ENCODE results near the gene ZNF605.
A peak's percentile ranks its signal among the peaks of the same experiment; 100 is the strongest.
"Not testable (repeated sequence)": the region's sequence is repeated elsewhere in the genome, so short reads cannot be mapped to it uniquely, and the experiment has no call there.

The ZNF605 gene

DNA sequence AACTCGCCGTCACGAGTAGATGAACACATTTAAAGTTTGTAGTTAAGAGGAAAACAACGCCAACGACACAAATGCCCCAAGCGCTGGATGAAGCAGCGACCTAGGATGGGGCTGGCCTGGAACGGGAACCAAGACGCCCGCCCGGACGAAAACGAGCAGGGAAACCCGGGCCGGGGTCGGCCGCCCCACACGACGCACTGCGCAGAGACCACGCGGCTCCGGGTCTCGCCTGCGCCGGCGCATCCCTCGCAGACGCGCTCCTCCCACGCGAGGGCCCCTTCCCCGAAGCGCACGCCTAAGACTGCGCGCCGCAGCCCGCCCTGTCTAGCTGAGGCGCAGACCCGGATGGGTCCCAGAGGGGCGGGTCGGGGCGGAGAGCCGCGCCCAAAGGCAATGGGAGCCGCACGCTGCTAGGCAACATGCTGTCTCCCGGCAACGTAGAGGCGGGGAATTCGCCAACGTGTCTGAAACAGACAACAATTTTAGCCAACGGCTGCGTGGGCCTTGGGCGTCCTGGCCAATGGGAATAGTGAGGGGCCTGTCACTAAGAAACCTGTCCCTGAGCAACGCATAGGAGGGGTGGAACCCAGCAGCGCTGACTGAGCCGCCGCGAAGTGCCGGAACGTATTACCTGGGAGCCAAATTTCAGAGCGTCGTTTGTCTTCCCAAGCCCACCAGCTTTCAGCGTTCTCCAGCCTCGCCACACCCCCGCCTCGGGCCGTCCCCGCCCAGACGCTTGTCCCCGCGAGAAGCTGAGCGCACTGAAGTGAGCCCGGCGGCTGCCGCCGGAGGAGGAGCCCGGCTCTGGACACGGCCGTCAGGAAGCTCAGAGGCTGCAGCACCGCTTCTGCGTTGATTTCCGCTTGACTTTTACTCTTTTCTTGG, 47.7 kb downstream of the ZNF605 start:
- peak; percentile 84 to 86 for DNase-seq (ENCODE audit: low read depth in 2 of 2)

DNA sequence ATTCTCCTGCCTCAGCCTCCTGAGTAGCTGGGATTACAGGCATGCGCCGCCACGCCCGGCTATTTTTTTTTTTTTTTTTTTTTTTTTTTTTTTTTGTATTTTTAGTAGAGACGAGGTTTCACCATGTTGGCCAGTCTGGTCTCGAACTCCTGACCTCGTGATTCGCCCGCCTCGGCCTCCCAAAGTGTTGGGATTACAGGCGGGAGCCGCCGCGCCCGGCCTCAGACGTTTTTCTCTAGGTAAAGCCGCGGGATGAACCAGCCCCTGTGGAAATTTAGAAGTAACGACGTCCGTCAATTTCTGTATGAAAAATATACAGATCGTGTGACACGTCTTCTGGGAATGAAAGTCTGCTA, 48.3 kb downstream of the ZNF605 start:
- DNase-seq (ENCODE audit: low read depth in 2 of 2), result not testable (repeated sequence)

DNA sequence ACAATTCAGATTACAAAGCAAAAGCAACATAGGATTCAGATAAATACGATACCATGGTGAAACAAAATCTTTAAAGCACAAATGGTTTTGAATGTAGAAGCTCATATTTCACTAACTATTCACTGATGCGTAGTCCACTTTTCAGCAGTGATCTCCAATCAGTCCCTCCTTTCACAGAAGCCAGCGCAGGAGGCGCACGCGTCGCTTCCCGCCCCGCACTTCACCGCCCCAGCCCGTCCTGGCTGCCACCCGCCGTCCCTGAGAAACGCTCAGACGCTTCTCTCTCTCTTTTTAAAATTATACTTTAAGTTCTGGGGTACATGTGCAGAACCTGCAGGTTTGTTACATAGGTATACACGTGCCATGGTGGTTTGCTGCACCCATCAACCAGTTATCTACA, 48.9 kb downstream of the ZNF605 start:
- DNase-seq (ENCODE audit: low read depth in 2 of 2), result no peak

DNA sequence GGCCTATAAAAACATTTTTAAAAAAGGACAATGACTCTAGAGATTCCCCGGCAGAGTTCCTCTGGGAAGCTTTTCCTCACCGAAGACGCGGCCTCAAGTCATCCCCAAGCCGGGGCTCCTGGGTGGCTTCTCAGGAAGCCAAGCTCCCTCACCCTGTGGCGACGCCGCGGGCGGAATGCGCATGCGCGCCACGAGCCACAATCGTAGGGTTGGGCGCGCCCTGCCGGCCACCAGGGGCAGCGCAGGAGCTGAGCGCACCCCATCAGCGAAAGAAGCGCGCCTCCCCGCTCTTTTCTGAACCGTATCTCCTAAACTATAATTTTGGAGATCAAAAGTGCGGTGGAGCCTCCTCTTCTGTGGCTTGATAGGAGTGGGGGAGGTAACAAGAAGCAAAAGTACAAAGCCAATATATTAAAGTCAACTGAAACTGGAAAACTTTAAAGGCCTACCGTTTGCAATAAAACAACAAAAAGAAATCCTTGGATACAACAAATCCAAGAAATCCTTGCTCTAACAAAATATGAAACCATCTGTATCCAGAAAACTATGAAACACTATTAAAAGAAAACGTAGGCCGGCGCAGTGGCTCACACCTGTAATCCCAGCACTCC, 51.3 kb downstream of the ZNF605 start:
- DNase-seq (ENCODE audit: low read depth in 2 of 2), result peak; percentile 80 to 85

DNA sequence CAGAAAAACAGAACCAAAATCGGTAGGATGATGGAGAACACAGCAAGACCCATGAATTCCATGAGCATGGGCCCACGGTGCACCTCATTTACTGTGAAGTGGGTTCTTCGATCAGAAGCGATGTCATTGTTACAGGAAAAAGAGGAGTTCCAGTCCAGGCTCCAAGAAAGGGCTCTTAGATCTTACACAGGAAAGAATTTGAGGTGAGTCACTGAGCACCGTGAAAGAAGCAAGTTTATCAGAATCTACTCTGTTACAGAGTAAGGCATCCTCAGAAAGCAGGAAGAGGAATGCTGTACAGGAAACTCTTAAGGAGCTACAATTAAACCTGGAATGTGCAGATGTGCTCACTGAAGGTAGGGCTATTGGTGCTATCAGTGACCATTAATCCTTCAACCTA, 57.1 kb downstream of the ZNF605 start:
- DNase-seq (ENCODE audit: low read depth in 2 of 2), result no peak

DNA sequence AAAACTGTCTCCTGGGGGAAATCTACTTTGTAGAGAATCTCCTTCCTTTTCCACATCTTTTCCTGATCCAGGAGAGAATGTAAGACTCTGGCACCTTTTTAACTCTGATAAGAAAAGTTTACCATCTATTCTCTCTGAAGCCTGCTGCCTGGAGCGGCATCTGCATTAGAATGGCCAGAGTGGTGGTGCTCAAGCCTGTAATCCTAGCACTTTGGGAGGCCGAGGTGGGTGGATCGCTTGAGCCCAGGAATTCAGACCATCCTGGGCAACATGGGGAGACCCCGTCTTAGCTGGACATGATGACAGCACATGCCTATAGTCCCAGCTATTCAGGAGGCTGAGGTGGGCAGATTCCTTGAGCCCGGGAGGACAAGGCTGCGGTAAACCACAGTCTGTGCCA, 67.3 kb downstream of the ZNF605 start:
- no peak for DNase-seq (ENCODE audit: low read depth in 2 of 2)

DNA sequence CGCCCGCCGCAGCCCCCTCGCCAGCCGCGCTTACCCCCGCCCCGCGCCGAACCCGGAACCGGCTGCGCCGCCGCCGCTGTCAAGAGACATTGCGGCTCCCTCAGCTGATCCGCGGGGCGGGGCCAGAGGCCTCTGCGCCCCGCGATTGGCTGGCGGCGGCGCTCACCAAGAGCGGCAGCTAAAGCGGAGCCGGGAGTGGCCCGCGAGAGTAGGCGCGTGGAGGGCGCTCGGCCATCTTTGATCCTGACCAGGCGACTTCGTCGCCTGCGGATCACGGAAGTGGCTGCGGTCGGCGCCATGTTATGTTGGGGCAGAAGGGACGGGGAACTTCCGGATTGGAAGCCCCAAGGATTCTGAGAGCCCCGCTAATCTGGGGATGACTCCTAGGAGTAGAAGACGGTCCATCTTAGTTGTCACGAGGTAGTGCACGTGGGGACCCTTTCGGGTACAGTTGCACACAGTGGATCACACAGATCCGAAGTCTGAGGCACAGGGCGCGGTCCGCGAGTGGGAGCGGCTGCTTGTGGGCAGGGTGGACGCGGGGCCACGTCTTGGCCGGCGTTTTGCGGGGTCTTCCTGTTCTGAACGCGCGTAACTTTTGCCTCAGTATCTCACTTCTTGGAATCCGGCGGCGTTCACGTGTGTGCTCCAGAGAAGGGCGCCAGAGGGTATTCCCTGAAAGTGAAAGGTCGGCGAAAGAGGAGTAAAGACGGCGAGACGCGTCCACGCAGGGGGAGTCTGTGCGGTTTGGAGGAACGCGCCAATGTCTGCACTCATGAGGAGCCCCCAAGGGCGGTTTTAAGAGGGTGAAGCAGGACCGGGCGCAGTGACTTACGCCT, 68.4 kb downstream of the ZNF605 start, which contains the start of gene CHFR:
Gene CHFR (minus strand): TSS at position 93 of the 839 bp plus-strand sequence. CDS start 277 bp downstream, outside the sequence.
- peak; percentile 86 to 89 for DNase-seq (ENCODE audit: low read depth in 2 of 2)

DNA sequence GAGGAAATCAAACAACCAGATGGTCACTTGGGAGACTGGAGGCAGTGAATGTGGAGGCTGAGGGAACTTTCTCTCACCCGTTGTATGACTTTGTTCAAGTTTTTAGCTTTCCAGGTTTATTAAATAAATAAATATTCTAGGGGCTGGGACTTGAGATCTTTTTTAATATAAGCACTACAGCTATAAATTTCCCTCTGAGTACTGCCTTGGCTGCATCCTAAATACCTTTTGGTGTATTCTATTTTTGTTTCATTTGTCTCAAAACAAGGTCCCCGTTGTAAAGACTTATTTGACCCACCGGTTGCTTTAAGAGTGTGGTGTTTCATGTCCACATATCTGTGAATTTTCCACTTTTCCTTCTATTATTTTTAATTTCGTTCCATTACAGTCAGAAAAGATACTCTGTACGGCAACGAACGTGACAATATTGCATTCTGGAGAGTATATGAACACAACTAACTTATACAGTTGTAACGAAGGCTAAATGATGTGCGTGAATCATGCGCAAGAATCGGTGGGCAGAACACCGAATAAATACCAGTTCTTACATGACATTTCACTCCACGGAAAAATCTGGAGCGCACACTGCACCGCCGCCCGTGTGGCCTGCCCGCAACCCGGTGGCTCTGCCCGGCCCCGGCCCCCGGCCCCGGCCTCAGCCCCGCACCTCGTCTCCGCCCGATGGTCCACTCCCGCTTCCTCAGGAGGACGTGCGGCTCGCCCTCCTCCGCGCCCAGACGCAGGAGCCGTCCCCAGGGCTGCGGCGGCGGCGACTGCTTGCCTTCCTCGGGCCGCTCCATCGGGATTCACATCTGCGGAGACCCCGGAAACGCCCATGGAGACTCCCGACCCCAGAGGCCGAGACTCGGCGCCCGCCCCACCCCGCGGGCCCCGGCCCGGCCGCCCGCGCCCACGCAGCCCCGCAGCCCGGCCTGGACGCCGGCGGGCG, 69.3 kb downstream of the ZNF605 start:
- DNase-seq (ENCODE audit: low read depth in 2 of 2), result no peak

DNA sequence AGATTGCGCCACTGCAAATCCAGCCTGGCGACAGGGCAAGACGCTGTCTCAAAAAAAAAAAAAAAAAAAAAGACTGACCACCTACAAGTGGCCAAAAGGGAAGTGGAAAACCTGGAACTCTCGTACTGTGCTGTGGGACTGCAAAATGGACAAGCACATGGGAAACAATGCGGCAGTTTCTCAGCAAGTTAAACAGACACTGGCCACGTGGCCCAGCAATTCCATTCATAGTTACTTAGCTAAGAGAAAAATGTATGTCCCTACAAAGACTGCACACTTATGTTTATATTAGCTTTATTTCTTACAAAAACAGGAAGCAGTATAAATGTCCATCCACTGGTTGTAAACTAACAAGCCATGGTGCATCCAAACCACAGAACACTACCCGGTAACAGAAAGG, 74.3 kb downstream of the ZNF605 start:
- DNase-seq (ENCODE audit: low read depth in 2 of 2), result no peak

DNA sequence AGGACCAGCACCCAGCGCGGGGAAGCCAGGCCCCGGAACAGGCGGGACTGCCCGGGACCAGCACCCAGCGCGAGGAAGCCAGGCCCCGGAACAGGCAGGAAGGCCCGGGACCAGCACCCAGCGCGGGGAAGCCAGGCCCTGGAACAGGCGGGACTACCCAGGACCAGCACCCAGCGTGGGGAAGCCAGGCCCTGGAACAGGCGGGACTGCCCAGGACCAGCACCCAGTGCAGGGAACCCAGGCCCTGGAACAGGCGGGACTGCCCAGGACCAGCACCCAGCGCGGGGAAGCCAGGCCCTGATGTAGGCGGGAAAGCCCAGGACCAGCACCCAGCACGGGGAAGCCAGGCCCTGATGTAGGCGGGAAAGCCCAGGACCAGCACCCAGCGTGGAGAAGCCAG, 81.5 kb downstream of the ZNF605 start:
- not testable (repeated sequence) for DNase-seq (ENCODE audit: low read depth in 2 of 2)

DNA sequence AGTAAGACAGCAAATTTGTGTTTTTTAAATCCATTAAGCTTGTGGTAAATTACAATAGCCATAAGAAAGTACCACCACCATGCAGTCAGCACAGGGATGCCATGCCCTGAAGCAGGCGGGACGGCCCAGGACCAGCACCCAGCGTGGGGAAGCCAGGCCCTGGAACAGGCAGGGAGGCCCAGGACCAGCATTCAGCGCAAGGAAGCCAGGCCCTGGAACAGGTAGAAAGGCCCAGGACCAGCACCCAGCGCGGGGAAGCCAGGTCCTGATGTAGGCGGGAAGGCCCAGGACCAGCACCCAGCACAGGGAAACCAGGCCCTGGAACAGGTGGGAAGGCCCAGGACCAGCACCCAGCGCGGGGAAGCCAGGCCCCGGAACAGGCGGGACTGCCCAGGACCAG, 81.9 kb downstream of the ZNF605 start:
- DNase-seq (ENCODE audit: low read depth in 2 of 2), result no peak

DNA sequence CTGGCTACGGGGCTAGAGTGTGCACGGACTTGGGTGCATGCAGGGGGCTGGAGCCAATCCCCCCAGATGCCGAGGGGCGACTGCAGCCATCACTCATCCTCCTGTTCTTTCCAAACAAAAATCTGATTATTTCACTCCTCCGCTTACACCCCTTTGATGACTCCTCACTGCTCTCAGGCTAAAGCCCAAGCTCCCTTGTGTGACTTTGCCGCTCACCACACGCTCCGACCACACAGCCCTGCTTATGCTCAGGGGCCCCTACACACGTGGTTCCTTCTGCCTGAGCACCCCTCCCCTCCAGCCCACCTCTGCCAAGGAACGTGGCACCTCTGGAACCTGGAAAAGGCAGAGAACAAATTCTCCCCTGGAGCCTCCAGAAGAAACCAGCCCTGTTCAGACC, 82.4 kb downstream of the ZNF605 start:
- DNase-seq (ENCODE audit: low read depth in 2 of 2), result no peak

DNA sequence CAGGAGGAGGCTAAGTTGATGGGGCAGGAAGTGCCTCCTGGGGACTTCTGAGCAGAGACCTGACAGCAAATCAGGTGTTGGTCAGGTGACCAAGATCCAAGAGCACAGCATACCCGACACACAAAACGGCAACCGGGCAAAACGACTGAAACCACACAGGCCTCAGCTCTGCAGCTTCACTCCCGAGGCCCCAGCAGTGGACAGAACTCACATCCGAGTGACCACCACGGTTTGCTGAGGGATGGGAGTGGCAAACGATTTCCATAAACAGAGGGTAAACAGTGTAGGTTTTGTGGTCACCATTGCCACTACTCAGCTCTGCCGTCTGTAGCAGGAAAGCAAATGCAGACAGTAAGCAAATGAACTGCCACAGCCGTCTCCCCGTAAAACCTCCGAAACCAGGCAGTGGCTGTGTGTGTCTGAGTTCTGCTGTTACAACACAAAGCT, 83.1 kb downstream of the ZNF605 start:
- DNase-seq (ENCODE audit: low read depth in 2 of 2), result no peak

DNA sequence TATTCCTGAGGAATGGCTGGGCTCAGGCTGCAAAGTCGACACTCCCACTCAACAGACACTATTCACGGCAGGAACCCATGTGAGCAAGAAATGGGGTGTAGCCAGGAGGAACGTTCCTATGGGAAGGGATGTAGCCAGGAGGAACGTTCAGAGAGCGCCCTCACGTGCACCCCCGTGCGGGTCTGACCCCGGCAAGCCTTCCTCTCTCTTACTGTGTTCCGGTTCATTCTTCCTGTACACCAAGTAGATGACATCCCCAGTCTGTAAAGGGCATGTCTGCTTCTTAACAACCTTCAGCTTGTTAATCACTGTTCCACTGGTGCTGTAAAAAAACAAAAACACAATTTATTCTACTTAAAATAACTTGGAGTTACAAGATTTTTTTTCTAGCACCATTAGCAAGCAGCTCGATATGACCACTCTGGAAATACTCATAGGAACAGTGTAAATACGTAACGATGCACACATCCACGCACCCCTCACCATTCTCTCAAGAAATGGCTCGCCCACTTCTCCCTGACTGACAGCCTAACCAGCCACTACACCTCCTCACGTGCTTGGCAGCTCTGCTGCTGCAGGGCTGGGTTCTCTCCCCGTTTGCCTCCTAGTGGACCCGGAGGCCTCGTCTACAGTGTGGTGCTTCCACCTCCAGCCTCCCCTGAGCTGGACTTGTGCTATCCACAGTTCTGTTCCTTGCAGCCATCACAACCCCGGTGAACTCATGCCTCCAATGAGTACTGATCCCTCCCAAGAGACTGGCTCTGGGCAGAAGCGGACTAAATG, 83.8 kb downstream of the ZNF605 start:
- no peak for DNase-seq (ENCODE audit: low read depth in 2 of 2)

DNA sequence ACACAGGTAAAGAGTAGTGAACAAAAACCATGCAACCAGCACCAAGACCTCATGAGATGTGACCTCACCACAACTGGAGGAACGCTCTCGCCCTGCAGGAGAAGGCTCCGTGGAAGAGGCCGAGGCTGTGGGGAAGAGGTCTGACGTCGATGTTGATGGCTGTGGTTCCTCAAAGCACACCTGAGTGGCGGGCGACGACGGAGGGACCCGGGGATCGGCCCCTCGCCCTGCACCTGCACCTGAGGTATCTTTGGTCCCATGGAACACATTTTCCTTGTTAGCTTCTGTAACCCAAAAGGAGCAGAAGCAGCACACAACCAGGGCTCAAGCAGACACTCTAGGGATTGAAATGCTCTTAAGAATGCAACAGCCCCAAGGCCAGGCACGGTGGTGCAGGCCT, 86.6 kb downstream of the ZNF605 start:
- DNase-seq (ENCODE audit: low read depth in 2 of 2), result no peak
